Measurements from ENCODE around the gene PDZD8.

DNA sequence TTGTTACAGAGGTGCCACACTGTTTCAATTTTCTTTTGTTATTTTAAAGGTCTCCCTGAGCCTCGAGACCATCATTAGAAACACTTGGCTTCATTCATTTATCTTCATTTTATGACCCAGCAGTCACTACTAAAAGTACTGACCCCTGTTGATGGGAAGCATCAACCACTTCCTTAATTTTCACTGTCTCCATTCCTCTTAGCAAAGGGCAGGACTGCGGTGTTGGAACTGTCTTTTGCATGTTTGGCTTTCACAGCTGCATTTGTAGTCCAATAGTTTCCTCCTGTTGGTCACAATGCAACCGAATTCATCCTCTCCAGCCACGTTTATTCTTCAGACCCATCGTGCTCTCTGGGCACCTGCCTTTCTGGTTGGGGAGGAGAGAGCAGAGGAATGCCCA, 46.7 kb upstream of the PDZD8 start:
- no peak for TF ChIP-seq TAF1 (IDR thresholded peaks at IDR 0.05; ENCODE audit: low read depth, low read length)
- TF ChIP-seq POU2F2 (IDR thresholded peaks at IDR 0.05; ENCODE audit: low read depth, low read length): no peak
- TF ChIP-seq POLR2A (IDR thresholded peaks at IDR 0.05; ENCODE audit: low read depth, low read length): no peak

Measured in GM12891 (cell line).